ENCODE measurements around the gene AGBL4. TPM values are rescaled to one million over a fixed set of nuclear protein-coding genes. Genes with fewer than 3 reads are reported as not detected.

The AGBL4 gene
- total RNA-seq, 1 experiment from 2014 or later = not detected

DNA sequence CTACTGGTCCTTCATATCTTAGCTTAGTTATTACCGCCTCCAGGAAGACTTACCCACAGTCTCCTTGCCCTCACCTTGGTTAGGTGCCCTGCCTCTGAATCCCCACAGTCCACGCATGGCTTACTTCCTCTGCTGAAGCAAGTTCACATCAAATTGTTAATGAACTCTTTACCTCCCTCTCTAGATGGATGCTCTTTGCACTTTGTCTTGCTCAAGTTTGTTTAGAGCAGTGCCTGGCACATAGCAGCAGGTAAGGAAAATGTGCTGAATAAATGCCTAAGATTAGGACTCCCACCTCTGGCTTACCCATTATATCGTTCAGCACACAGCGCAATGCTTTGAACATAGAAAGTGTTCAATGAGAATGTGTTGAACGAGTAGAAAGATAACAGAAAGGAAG lies 1337.6 kb downstream of the AGBL4 start:
- ChIA-PET RAD21 (ENCODE audit: low non-redundant PET in 1 of 2, low total read pairs in 2 of 2, uncharacterized antibody in 2 of 2, unreplicated experiment in 2 of 2) (no interaction called here), CTCF (interaction anchor here (1.1 kb wide), 1 partner anchor 9 kb away, joined by 3 read pairs; no protein-coding TSS in a partner anchor), POLR2A (no interaction called here)
- Histone ChIP-seq H3K9me3 (ENCODE audit: control insufficient read depth in 1 of 2, insufficient read depth in 1 of 2, low read depth in 1 of 2, low read length in 2 of 2) (no peaks in the 10 kb centered on the region), H3K27me3 (ENCODE audit: insufficient read depth, low read length) (no peaks in the 10 kb centered on the region; the same call in 1 of the 2 replicates), H3K4me1 (ENCODE audit: control insufficient read depth in 1 of 2, insufficient read depth in 2 of 2, low read length in 2 of 2) (no peaks in the 10 kb centered on the region), H3K4me2 (ENCODE audit: low read length) (no peak overlapping the region), H3K4me3 (replicated peaks in 1 of 2; ENCODE audit: low read depth in 1 of 2, low read length in 2 of 2) (no peak overlapping the region), H3K27ac (ENCODE audit: low read depth, low read length) (no peak overlapping the region), H3K9me2 (ENCODE audit: insufficient read depth) (no peaks in the 10 kb centered on the region), H4K20me1 (ENCODE audit: insufficient read depth) (no peaks in the 10 kb centered on the region), H3K79me2 (ENCODE audit: insufficient read depth, low read length) (no peaks in the 10 kb centered on the region), H2AFZ (ENCODE audit: low read depth, low read length, poor library complexity, severe bottlenecking) (no peak overlapping the region), H3K36me3 (ENCODE audit: control insufficient read depth in 1 of 2, insufficient read depth in 2 of 2, low read length in 2 of 2) (no peaks in the 10 kb centered on the region), H3K9ac (ENCODE audit: low read length) (no peak overlapping the region)
- TF ChIP-seq ZNF274 (IDR thresholded peaks at IDR 0.05; ENCODE audit: low read depth, low read length) = no peak
- no peak for TF ChIP-seq RAD21 (IDR thresholded peaks at IDR 0.05; ENCODE audit: low read depth)
- no peak for TF ChIP-seq JUND (IDR thresholded peaks at IDR 0.05)
- TF ChIP-seq ELF1 (IDR thresholded peaks at IDR 0.05; ENCODE audit: borderline replicate concordance, low read depth) = no peak
- TF ChIP-seq, protein P1, sequence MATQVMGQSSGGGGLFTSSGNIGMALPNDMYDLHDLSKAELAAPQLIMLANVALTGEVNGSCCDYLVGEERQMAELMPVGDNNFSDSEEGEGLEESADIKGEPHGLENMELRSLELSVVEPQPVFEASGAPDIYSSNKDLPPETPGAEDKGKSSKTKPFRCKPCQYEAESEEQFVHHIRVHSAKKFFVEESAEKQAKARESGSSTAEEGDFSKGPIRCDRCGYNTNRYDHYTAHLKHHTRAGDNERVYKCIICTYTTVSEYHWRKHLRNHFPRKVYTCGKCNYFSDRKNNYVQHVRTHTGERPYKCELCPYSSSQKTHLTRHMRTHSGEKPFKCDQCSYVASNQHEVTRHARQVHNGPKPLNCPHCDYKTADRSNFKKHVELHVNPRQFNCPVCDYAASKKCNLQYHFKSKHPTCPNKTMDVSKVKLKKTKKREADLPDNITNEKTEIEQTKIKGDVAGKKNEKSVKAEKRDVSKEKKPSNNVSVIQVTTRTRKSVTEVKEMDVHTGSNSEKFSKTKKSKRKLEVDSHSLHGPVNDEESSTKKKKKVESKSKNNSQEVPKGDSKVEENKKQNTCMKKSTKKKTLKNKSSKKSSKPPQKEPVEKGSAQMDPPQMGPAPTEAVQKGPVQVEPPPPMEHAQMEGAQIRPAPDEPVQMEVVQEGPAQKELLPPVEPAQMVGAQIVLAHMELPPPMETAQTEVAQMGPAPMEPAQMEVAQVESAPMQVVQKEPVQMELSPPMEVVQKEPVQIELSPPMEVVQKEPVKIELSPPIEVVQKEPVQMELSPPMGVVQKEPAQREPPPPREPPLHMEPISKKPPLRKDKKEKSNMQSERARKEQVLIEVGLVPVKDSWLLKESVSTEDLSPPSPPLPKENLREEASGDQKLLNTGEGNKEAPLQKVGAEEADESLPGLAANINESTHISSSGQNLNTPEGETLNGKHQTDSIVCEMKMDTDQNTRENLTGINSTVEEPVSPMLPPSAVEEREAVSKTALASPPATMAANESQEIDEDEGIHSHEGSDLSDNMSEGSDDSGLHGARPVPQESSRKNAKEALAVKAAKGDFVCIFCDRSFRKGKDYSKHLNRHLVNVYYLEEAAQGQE (IDR thresholded peaks at IDR 0.05; ENCODE audit: low read depth) = no peak
- no peak for TF ChIP-seq EZH2phosphoT487 (IDR thresholded peaks at IDR 0.05; ENCODE audit: borderline replicate concordance)
- no peak for TF ChIP-seq POLR2A (IDR thresholded peaks at IDR 0.05; ENCODE audit: borderline replicate concordance, extremely low read depth, insufficient read depth, insufficient read length)
- TF ChIP-seq, protein P2, sequence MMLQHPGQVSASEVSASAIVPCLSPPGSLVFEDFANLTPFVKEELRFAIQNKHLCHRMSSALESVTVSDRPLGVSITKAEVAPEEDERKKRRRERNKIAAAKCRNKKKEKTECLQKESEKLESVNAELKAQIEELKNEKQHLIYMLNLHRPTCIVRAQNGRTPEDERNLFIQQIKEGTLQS (IDR thresholded peaks at IDR 0.05) = no peak
- TF ChIP-seq SIN3A (IDR thresholded peaks at IDR 0.05; ENCODE audit: low read depth) = no peak
- TF ChIP-seq POLR2AphosphoS5 (IDR thresholded peaks at IDR 0.05; ENCODE audit: low read depth, low read length) = no peak
- DNase-seq (ENCODE audit: low read depth, low spot score) (no peak), ATAC-seq (no peak)
- intact Hi-C loops (cut with micrococcal nuclease) = no loop called here
- no TSS peak for BruUV-seq (replicated peaks)

Data from HCT116 (cell line).